HG03097 (cell line): ENCODE data around the gene ANAPC4.
A peak's percentile ranks its signal among the peaks of the same experiment; 100 is the strongest.

Source experiments
- ATAC-seq: cut with Tn5 transposase; IDR thresholded peaks from one replicate; pipeline ENCODE4 v1.9.1; 2021; ENCODE audit not compliant: unreplicated experiment, low FRiP score

The ANAPC4 gene

GRCh38 chr4:25427871-25428270, 50.8 kb downstream of the ANAPC4 start:
- ATAC-seq, result no peak

GRCh38 chr4:25430630-25431029, 53.6 kb downstream of the ANAPC4 start:
- no peak for ATAC-seq

GRCh38 chr4:25433966-25434827, 57.1 kb downstream of the ANAPC4 start:
- ATAC-seq, result no peak

- ATAC-seq, result no peak
These were observed 60.9 kb downstream of the ANAPC4 start for GRCh38 chr4:25437926-25438325.

GRCh38 chr4:25439918-25440477, 62.9 kb downstream of the ANAPC4 start:
- peak; percentile 93 for ATAC-seq

- no peak for ATAC-seq
These were observed 63.5 kb downstream of the ANAPC4 start for GRCh38 chr4:25440478-25441030.

- ATAC-seq, result no peak
These were observed 64.6 kb downstream of the ANAPC4 start for GRCh38 chr4:25441519-25442117.

GRCh38 chr4:25442863-25443307, 65.8 kb downstream of the ANAPC4 start:
- no peak for ATAC-seq

- ATAC-seq, result no peak
These were observed 66.8 kb downstream of the ANAPC4 start for GRCh38 chr4:25443851-25444250.

- ATAC-seq, result no peak
These were observed 69.5 kb downstream of the ANAPC4 start for GRCh38 chr4:25446611-25447010.

- ATAC-seq, result no peak
These were observed 71.5 kb downstream of the ANAPC4 start for GRCh38 chr4:25448379-25449109.

- ATAC-seq, result no peak
These were observed 72.2 kb downstream of the ANAPC4 start for GRCh38 chr4:25449270-25449669.

GRCh38 chr4:25449688-25450087, 72.6 kb downstream of the ANAPC4 start:
- ATAC-seq, result no peak

- ATAC-seq, result no peak
These were observed 73.4 kb downstream of the ANAPC4 start for GRCh38 chr4:25450491-25450901.

- ATAC-seq, result no peak
These were observed 74.6 kb downstream of the ANAPC4 start for GRCh38 chr4:25451676-25452075.

- no peak for ATAC-seq
These were observed 75.0 kb downstream of the ANAPC4 start for GRCh38 chr4:25452081-25452480.

- ATAC-seq, result no peak
These were observed 77.4 kb downstream of the ANAPC4 start for GRCh38 chr4:25454476-25454875.

GRCh38 chr4:25457053-25457715, 80.1 kb downstream of the ANAPC4 start:
- no peak for ATAC-seq

- no peak for ATAC-seq
These were observed 90.1 kb downstream of the ANAPC4 start for GRCh38 chr4:25466966-25467697.

GRCh38 chr4:25467843-25468242, 90.8 kb downstream of the ANAPC4 start:
- ATAC-seq, result no peak
